ENCODE data around the gene CACNG7.
"Not testable (repeated sequence)": the region's sequence is repeated elsewhere in the genome, so short reads cannot be mapped to it uniquely, and the experiment has no call there.

CACNG7 gene

DNA sequence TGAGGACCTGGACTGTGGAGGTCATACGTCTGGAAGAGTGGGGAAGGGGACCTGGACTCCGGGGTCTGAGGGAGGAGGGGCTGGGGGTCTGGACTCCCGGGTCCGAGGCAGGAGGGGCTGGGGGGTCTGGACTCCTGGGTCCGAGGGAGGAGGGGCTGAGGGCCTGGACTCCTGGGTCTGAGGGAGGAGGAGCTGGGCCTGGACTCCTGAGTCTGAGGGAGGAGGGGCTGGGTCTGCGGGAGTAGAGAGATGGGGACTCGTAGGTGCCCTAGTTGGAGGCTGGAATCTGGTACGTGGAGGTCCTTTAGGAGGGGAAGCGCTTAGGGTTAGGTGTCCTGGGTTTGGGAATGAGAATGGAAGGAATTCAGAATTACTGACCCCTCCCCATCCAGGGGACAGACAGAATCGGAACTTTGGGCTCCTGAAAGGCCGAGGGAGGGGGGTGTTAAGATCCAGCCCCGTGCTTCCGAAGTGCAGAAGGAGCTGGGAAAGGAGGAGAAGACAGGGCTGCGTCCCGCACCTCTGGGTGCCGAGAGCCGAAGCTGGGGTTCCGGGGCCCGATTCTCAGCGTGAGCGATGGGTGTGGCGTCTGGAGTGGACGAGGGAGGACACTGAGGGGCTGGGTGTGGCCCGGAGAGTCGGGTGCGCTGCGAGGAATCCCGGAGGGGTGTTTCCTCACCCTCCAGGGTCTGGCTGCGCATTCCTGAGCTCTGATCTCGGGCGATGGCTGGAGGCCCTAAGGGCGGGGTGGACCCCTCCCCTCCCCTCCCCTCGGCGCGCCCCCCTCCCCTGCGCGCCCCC, 40.8 kb upstream of the CACNG7 start:
- TF ChIP-seq GABPA (IDR thresholded peaks at IDR 0.05; ENCODE audit: low read depth) (no peak), POLR2AphosphoS5 (IDR thresholded peaks at IDR 0.05; ENCODE audit: low read depth) (peak; percentile 15; the same call in 1 of the 2 replicates)
- Histone ChIP-seq H3K4me3 (replicated peaks; ENCODE audit: insufficient read depth, low read length) (peak overlapping the region; percentile 52), H3K27me3 (ENCODE audit: insufficient read depth, poor library complexity, severe bottlenecking) (no peaks in the 10 kb centered on the region), H3K27ac (replicated peaks) (peak overlapping the region; percentile 95)
- DNase-seq (ENCODE audit: low read depth in 1 of 2, low spot score in 1 of 2) = peak in 1 of 2 experiments; percentile 45

DNA sequence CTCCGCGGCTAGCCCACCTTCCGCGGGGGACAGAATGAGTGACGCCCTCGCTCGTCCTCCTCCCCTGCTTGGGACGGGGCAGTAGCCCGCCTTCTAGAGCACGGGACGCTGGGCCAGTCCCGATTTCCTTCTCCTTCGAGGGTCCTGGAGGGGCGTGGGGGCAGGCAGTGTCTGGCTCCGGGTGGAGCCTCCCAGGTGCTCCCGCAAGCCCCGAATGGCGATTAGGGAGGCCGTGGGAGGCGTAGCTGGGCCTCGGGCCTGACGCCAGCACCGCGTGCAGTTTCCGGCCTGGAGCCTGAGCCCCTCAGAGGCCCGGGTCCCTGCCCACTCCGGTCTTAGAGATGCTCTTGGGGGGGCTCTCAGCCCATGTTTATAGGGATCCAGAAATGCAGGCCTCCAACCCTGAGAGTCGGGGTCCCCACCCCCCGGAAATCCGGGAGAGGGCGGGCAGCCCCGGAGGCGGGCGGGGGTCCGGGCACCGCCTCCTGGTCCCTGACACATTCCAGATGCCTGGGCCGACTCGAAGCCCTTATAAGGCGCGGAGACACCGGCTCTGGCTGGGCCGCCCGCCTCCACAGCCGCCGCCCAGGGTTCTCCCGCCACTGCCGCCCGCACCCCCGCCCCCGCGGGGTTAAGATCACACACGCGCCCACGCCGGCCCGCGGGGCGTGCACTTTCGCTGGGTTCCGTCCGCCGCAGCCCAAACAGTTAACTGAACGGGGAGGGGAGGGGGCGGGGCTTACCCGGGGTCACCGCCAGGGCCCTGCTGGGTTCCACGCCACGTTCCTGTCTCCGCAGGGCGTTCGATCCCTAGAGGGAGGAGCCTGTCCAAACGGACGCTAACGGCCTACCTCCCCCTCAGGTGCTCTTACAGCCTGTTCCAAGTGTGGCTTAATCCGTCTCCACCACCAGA, 39.9 kb upstream of the CACNG7 start:
- DNase-seq (ENCODE audit: low read depth in 1 of 2, low spot score in 1 of 2) = peak; percentile 97 to 98
- H3K4me3 ChIP-seq (replicated peaks; ENCODE audit: insufficient read depth, low read length) = peak overlapping the region; percentile 52
- TF ChIP-seq GABPA (IDR thresholded peaks at IDR 0.05; ENCODE audit: low read depth) = 0 out of 2 replicates have a peak, but pooled peaks have one; percentile 25
- TF ChIP-seq, protein P1, sequence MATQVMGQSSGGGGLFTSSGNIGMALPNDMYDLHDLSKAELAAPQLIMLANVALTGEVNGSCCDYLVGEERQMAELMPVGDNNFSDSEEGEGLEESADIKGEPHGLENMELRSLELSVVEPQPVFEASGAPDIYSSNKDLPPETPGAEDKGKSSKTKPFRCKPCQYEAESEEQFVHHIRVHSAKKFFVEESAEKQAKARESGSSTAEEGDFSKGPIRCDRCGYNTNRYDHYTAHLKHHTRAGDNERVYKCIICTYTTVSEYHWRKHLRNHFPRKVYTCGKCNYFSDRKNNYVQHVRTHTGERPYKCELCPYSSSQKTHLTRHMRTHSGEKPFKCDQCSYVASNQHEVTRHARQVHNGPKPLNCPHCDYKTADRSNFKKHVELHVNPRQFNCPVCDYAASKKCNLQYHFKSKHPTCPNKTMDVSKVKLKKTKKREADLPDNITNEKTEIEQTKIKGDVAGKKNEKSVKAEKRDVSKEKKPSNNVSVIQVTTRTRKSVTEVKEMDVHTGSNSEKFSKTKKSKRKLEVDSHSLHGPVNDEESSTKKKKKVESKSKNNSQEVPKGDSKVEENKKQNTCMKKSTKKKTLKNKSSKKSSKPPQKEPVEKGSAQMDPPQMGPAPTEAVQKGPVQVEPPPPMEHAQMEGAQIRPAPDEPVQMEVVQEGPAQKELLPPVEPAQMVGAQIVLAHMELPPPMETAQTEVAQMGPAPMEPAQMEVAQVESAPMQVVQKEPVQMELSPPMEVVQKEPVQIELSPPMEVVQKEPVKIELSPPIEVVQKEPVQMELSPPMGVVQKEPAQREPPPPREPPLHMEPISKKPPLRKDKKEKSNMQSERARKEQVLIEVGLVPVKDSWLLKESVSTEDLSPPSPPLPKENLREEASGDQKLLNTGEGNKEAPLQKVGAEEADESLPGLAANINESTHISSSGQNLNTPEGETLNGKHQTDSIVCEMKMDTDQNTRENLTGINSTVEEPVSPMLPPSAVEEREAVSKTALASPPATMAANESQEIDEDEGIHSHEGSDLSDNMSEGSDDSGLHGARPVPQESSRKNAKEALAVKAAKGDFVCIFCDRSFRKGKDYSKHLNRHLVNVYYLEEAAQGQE (IDR thresholded peaks at IDR 0.05; ENCODE audit: insufficient replicate concordance, low read depth) = peak; percentile 28
- TF ChIP-seq, protein P2, sequence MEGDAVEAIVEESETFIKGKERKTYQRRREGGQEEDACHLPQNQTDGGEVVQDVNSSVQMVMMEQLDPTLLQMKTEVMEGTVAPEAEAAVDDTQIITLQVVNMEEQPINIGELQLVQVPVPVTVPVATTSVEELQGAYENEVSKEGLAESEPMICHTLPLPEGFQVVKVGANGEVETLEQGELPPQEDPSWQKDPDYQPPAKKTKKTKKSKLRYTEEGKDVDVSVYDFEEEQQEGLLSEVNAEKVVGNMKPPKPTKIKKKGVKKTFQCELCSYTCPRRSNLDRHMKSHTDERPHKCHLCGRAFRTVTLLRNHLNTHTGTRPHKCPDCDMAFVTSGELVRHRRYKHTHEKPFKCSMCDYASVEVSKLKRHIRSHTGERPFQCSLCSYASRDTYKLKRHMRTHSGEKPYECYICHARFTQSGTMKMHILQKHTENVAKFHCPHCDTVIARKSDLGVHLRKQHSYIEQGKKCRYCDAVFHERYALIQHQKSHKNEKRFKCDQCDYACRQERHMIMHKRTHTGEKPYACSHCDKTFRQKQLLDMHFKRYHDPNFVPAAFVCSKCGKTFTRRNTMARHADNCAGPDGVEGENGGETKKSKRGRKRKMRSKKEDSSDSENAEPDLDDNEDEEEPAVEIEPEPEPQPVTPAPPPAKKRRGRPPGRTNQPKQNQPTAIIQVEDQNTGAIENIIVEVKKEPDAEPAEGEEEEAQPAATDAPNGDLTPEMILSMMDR (IDR thresholded peaks at IDR 0.05; ENCODE audit: insufficient read depth, low read length) = no peak
- no peak for TF ChIP-seq SPI1 (IDR thresholded peaks at IDR 0.05; ENCODE audit: borderline replicate concordance, low read depth)
- TF ChIP-seq POLR2AphosphoS5 (IDR thresholded peaks at IDR 0.05; ENCODE audit: low read depth) = peak; percentile 75
- peak overlapping the region; percentile 95 for H3K27ac ChIP-seq (replicated peaks)
- H3K27me3 ChIP-seq (ENCODE audit: insufficient read depth, poor library complexity, severe bottlenecking) = no peaks in the 10 kb centered on the region

DNA sequence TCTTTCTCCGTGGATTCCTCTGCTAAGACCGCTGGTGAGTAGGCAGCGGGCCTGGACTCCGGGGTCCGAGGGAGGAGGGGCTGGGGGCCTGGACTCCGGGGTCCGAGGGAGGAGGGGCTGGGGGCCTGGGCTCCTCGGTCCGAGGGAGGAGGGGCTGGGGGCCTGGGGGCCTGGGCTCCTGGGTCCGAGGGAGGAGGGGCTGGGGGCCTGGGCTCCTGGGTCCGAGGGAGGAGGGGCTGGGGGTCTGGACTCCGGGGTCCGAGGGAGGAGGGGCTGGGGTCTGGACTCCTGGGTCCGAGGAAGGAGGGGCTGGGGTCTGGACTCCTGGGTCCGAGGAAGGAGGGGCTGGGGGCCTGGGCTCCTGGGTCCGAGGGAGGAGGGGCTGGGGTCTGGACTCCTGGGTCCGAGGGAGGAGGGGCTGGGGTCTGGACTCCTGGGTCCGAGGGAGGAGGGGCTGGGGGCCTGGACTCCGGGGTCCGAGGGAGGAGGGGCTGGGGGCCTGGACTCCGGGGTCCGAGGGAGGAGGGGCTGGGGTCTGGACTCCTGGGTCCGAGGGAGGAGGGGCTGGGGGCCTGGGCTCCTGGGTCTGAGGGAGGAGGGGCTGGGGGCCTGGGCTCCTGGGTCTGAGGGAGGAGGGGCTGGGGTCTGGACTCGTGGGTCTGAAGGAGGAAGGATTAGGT, 39.1 kb upstream of the CACNG7 start:
- H3K27me3 ChIP-seq (ENCODE audit: insufficient read depth, poor library complexity, severe bottlenecking); DNase-seq (ENCODE audit: low read depth in 1 of 2, low spot score in 1 of 2): not testable (repeated sequence)
- Histone ChIP-seq H3K27ac (replicated peaks) (peak overlapping the region; percentile 95), H3K4me3 (replicated peaks; ENCODE audit: insufficient read depth, low read length) (peak overlapping the region; percentile 52)

DNA sequence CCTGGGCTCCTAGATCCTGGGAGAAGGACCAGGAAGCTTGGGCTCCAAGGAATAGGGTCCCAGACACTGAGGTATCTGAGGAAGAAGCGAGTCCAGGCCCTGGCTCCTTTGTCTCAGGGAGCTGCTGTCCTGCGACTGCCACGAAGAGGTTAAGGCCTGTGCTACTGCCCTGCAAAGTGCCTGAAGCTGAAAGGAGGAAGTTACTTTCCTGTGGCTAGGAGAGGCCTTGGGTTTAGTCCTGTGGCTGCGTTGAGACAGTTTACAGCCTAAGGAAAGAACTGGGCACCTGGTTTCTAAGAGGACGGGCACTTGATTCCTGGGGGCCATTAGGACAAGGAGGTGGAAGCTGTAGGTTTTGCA, 38.6 kb upstream of the CACNG7 start:
- H3K27me3 ChIP-seq (ENCODE audit: insufficient read depth, poor library complexity, severe bottlenecking) = no peaks in the 10 kb centered on the region
- H3K27ac ChIP-seq (replicated peaks) = peak overlapping the region; percentile 93
- TF ChIP-seq, protein P2 (IDR thresholded peaks at IDR 0.05; ENCODE audit: insufficient read depth, low read length) = no peak
- TF ChIP-seq, protein P1 (IDR thresholded peaks at IDR 0.05; ENCODE audit: insufficient replicate concordance, low read depth) = no peak
- TF ChIP-seq GABPA (IDR thresholded peaks at IDR 0.05; ENCODE audit: low read depth) (no peak), POLR2AphosphoS5 (IDR thresholded peaks at IDR 0.05; ENCODE audit: low read depth) (peak; percentile 94), SPI1 (IDR thresholded peaks at IDR 0.05; ENCODE audit: borderline replicate concordance, low read depth) (peak; percentile 48; the same call in 1 of the 2 replicates)
- H3K4me3 ChIP-seq (replicated peaks; ENCODE audit: insufficient read depth, low read length) = peak overlapping the region; percentile 52
- DNase-seq (ENCODE audit: low read depth in 1 of 2, low spot score in 1 of 2) = peak in 1 of 2 experiments; percentile 92
